ENCODE results near the gene ELF3. TPM values are rescaled to one million over a fixed set of nuclear protein-coding genes. Genes with fewer than 3 reads are reported as not detected.
"Not testable (repeated sequence)": the region's sequence is repeated elsewhere in the genome, so short reads cannot be mapped to it uniquely, and the experiment has no call there.

The ELF3 gene
- 0.56 TPM for total RNA-seq (ENCODE audit: unreplicated experiment)
- long read RNA-seq, partial matches to known transcripts = 0 of 2 reads
- long read RNA-seq, other reads (novel, unspliced or antisense) = 0 of 2 reads

DNA sequence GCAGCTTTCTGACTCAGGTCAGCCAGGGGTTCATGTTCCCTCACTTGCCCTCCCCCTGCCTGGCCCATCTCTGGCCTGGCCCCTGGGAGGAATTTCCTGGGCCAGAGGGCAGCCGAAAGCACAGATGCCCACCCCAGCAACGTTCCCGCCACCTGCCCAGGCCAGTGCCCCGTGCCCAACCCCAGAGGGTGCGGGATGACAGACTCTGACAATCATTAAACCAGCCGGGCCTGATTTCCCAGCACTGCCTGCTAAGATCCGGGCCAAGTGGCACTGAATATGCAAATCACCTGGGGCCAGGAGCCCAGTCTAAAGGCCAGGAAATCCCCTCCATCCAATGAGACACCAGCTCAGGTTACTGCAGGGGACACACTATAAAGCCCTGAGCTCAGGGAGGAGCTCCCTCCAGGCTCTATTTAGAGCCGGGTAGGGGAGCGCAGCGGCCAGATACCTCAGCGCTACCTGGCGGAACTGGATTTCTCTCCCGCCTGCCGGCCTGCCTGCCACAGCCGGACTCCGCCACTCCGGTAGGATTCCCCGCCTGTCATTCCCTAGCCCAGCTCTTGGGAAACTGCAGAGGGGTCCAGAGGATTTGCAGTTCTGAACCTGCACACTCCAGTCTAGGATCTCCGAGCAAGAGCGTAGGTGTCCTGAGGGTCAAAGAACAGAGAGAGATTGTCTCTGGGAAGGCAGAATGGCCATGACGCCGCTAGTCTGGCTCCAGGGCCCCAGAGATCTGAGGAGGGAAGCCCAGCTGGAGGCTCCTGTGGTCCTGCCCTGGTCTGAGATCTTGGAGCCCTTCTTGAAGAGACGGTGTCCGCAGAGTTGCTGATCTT is at the start of gene ELF3:
Gene ELF3 (plus strand): TSS at position 408 of the 836 bp plus-strand sequence. CDS start 550 bp downstream, outside the sequence.
- Mint-ChIP-seq H3K36me3 (ENCODE audit: low read depth, unreplicated experiment) (peaks cover under 1% of the 10 kb centered on the region), H3K9me3 (ENCODE audit: unreplicated experiment) (no peaks in the 10 kb centered on the region), H3K27ac (ENCODE audit: unreplicated experiment) (no peak within 1 kb of the TSS), H3K4me1 (ENCODE audit: unreplicated experiment) (peaks cover 14% of the 10 kb centered on the region), H3K27me3 (ENCODE audit: unreplicated experiment) (no peaks in the 10 kb centered on the region), H3K4me3 (ENCODE audit: unreplicated experiment) (no peak within 1 kb of the TSS)
- DNase-seq (ENCODE audit: low spot score) = no peak
- no peak for TF ChIP-seq CTCF (IDR thresholded peaks at IDR 0.05; ENCODE audit: unreplicated experiment)

GRCh38 chr1:201962382-201962781 is 48.0 kb upstream of the ELF3 start:
- H3K27me3 Mint-ChIP-seq (ENCODE audit: unreplicated experiment); H3K4me1 Mint-ChIP-seq (ENCODE audit: unreplicated experiment); DNase-seq (ENCODE audit: low spot score); H3K4me3 Mint-ChIP-seq (ENCODE audit: unreplicated experiment); H3K9me3 Mint-ChIP-seq (ENCODE audit: unreplicated experiment); H3K27ac Mint-ChIP-seq (ENCODE audit: unreplicated experiment): not testable (repeated sequence)
- H3K36me3 Mint-ChIP-seq (ENCODE audit: low read depth, unreplicated experiment) = peaks cover 23% of the 10 kb centered on the region

DNA sequence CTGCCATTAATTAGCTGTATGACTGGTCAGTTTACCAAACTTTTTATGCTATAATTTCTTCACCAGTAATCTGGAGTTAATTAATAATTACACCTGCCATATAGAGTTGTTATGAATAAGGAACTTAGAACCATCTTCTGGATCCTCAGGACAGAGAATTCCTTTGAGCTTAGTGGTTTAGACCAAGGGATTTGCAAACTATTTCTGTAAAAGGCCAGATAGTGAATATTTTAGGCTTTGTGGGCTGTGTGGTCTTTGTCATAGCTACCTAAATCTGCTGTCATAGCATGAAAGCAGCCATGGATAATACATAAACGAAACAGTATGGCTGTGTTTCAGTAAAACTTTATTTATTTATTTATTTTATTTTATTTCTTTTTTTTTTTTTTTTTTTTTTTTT is 46.1 kb upstream of the ELF3 start:
- Mint-ChIP-seq H3K36me3 (ENCODE audit: low read depth, unreplicated experiment) (peaks cover 23% of the 10 kb centered on the region), H3K4me1 (ENCODE audit: unreplicated experiment) (no peaks in the 10 kb centered on the region)
- no peak for DNase-seq (ENCODE audit: low spot score)

DNA sequence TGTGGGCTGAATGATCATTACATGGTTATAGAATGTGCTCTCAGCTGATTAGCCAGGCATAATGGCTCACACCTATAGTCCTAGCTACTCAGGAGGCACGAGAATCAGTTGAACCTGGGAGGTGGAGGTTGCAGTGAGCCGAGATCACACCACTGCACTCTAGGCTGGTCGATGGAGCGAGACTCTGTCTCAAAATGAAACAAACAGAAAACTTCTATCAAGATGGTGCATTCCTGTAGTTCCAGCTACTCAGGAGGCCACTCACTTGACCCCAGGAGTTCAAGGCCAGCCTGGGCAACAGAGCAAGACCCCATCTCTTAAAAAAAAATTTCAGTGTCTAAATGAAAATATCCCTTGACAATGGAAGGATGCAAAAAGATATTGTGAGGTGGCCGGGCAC is 44.2 kb upstream of the ELF3 start:
- H3K36me3 Mint-ChIP-seq (ENCODE audit: low read depth, unreplicated experiment) = peaks cover 23% of the 10 kb centered on the region
- H3K27ac Mint-ChIP-seq (ENCODE audit: unreplicated experiment) = no peak overlapping the region
- peak overlapping the region; percentile 65 for H3K4me3 Mint-ChIP-seq (ENCODE audit: unreplicated experiment)
- DNase-seq (ENCODE audit: low spot score) = no peak
- no peak for TF ChIP-seq CTCF (IDR thresholded peaks at IDR 0.05; ENCODE audit: unreplicated experiment)
- no peaks in the 10 kb centered on the region for H3K4me1 Mint-ChIP-seq (ENCODE audit: unreplicated experiment)
- no peaks in the 10 kb centered on the region for H3K9me3 Mint-ChIP-seq (ENCODE audit: unreplicated experiment)
- no peaks in the 10 kb centered on the region for H3K27me3 Mint-ChIP-seq (ENCODE audit: unreplicated experiment)

More for the DNA sequence above, 46.1 kb upstream of the ELF3 start:
- H3K4me3 Mint-ChIP-seq (ENCODE audit: unreplicated experiment) = no peak overlapping the region
- TF ChIP-seq CTCF (IDR thresholded peaks at IDR 0.05; ENCODE audit: unreplicated experiment) = no peak
- H3K27me3 Mint-ChIP-seq (ENCODE audit: unreplicated experiment) = no peaks in the 10 kb centered on the region
- H3K27ac Mint-ChIP-seq (ENCODE audit: unreplicated experiment) = no peak overlapping the region
- H3K9me3 Mint-ChIP-seq (ENCODE audit: unreplicated experiment) = no peaks in the 10 kb centered on the region

- TF ChIP-seq CTCF (IDR thresholded peaks at IDR 0.05; ENCODE audit: unreplicated experiment) = no peak
- H3K36me3 Mint-ChIP-seq (ENCODE audit: low read depth, unreplicated experiment) = peaks cover 14% of the 10 kb centered on the region
- no peaks in the 10 kb centered on the region for H3K4me1 Mint-ChIP-seq (ENCODE audit: unreplicated experiment)
- no peaks in the 10 kb centered on the region for H3K9me3 Mint-ChIP-seq (ENCODE audit: unreplicated experiment)
- no peak overlapping the region for H3K4me3 Mint-ChIP-seq (ENCODE audit: unreplicated experiment)
- DNase-seq (ENCODE audit: low spot score) = no peak
- no peak overlapping the region for H3K27ac Mint-ChIP-seq (ENCODE audit: unreplicated experiment)
- H3K27me3 Mint-ChIP-seq (ENCODE audit: unreplicated experiment) = no peaks in the 10 kb centered on the region
Observed at GRCh38 chr1:201968202-201968925, 42.0 kb upstream of the ELF3 start.

Measured in endothelial cell (in vitro differentiated cells).